Fibroblast of upper back skin (primary cell): Measurements from ENCODE around the gene SLC24A1.
"Not testable (repeated sequence)": the region's sequence is repeated elsewhere in the genome, so short reads cannot be mapped to it uniquely, and the experiment has no call there.

ENCODE experiments used
- DNase-seq: peaks from one replicate; pipeline ENCODE4 v3.0.0-alpha.2; 2013

Gene SLC24A1

GRCh38 chr15:65621638-65622037, at the start of gene SLC24A1:
Gene SLC24A1 (plus strand): TSS chr15:65621938. CDS start chr15:65624081, 2,143 bp downstream.
- no peak for DNase-seq

GRCh38 chr15:65571971-65572370, 49.8 kb upstream of the SLC24A1 start:
- no peak for DNase-seq

- peak; percentile 65 for DNase-seq
Observed at GRCh38 chr15:65576664-65577063, 45.1 kb upstream of the SLC24A1 start.

- no peak for DNase-seq
Observed at GRCh38 chr15:65577129-65577996, 44.4 kb upstream of the SLC24A1 start.

GRCh38 chr15:65578904-65579728, 42.6 kb upstream of the SLC24A1 start:
- DNase-seq: no peak

GRCh38 chr15:65579762-65580161, 42.0 kb upstream of the SLC24A1 start:
- no peak for DNase-seq

GRCh38 chr15:65580287-65580686, 41.5 kb upstream of the SLC24A1 start:
- DNase-seq: peak; percentile 55

- peak; percentile 20 for DNase-seq
Observed at GRCh38 chr15:65583701-65584100, 38.0 kb upstream of the SLC24A1 start.

GRCh38 chr15:65584241-65584640, 37.5 kb upstream of the SLC24A1 start:
- DNase-seq: no peak

- no peak for DNase-seq
Observed at GRCh38 chr15:65587094-65587493, 34.6 kb upstream of the SLC24A1 start.

GRCh38 chr15:65595960-65596359, 25.8 kb upstream of the SLC24A1 start:
- no peak for DNase-seq

GRCh38 chr15:65598468-65598867, 23.3 kb upstream of the SLC24A1 start:
- no peak for DNase-seq

GRCh38 chr15:65599677-65600076, 22.1 kb upstream of the SLC24A1 start:
- DNase-seq: no peak

- no peak for DNase-seq
Observed at GRCh38 chr15:65603134-65603533, 18.6 kb upstream of the SLC24A1 start.

GRCh38 chr15:65603559-65603958, 18.2 kb upstream of the SLC24A1 start:
- no peak for DNase-seq

GRCh38 chr15:65610871-65611718, 10.6 kb upstream of the SLC24A1 start, which contains the start of gene INTS14:
Gene INTS14 (minus strand): TSS chr15:65611131. CDS start chr15:65607380, 3,751 bp downstream.
- peak; percentile 96 for DNase-seq

- DNase-seq: no peak
Observed at GRCh38 chr15:65611888-65612615, 9.7 kb upstream of the SLC24A1 start.

GRCh38 chr15:65612616-65612946, 9.2 kb upstream of the SLC24A1 start:
- no peak for DNase-seq

- no peak for DNase-seq
Observed at GRCh38 chr15:65612949-65613744, 8.6 kb upstream of the SLC24A1 start.

GRCh38 chr15:65615887-65616286, 5.9 kb upstream of the SLC24A1 start:
- not testable (repeated sequence) for DNase-seq

GRCh38 chr15:65618560-65619109, 3.1 kb upstream of the SLC24A1 start:
- DNase-seq: no peak
